ENCODE data around the gene ALKBH6.

The ALKBH6 gene

GRCh38 chr19:35992907-35993765 lies 20.9 kb downstream of the ALKBH6 start:
- Mint-ChIP-seq H3K4me1 (peaks cover 23% of the 10 kb centered on the region), H3K27me3 (ENCODE audit: low read depth, poor library complexity) (peaks cover 48% of the 10 kb centered on the region), H3K27ac (no peak overlapping the region)

DNA sequence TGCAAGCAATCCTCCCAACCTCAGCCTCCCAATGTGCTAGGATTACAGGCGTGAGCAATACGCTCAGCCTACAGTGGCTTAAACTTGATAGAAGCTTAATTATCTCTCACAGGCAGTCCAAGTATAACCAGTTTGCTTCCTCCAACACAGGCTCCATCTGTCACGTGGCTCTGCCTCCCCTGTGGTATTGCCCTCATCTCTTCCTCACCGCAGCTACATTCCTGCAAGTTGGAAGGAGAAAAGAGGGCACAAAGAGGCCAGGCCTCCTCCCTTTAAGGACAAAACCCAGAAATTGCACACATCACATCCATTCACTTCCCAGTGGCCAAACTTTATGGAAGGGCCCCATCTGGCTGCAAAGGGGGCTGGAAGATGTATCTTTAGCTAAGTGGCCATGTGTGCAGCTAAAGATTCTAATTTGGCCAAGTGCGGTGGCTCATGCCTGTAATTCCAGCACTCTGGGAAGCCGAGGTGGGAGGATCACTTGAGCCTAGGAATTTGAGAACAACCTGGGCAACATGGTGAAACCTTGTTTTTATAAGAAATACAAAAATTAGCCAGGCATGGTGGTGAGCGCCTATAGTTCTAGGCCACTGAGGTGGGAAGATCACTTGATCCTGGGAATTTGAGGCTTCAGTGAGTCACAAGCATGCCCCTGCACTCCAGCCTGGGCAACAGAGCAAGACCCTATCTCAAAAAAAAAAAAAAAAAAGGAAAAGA lies 22.1 kb downstream of the ALKBH6 start:
- Mint-ChIP-seq H3K4me3 (peak overlapping the region; percentile 40), H3K36me3 (ENCODE audit: low read depth) (peaks cover 6% of the 10 kb centered on the region), H3K9me3 (no peaks in the 10 kb centered on the region), H3K27me3 (ENCODE audit: low read depth, poor library complexity) (peaks cover 61% of the 10 kb centered on the region), H3K27ac (no peak overlapping the region), H3K4me1 (peaks cover 18% of the 10 kb centered on the region)
- TF ChIP-seq, protein P1, sequence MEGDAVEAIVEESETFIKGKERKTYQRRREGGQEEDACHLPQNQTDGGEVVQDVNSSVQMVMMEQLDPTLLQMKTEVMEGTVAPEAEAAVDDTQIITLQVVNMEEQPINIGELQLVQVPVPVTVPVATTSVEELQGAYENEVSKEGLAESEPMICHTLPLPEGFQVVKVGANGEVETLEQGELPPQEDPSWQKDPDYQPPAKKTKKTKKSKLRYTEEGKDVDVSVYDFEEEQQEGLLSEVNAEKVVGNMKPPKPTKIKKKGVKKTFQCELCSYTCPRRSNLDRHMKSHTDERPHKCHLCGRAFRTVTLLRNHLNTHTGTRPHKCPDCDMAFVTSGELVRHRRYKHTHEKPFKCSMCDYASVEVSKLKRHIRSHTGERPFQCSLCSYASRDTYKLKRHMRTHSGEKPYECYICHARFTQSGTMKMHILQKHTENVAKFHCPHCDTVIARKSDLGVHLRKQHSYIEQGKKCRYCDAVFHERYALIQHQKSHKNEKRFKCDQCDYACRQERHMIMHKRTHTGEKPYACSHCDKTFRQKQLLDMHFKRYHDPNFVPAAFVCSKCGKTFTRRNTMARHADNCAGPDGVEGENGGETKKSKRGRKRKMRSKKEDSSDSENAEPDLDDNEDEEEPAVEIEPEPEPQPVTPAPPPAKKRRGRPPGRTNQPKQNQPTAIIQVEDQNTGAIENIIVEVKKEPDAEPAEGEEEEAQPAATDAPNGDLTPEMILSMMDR (IDR thresholded peaks at IDR 0.05): no peak
- no peak for DNase-seq

More at GRCh38 chr19:35992907-35993765, 20.9 kb downstream of the ALKBH6 start:
- TF ChIP-seq, protein P1 (IDR thresholded peaks at IDR 0.05): no peak
- no peak for DNase-seq
- peaks cover 11% of the 10 kb centered on the region for H3K36me3 Mint-ChIP-seq (ENCODE audit: low read depth)
- no peak overlapping the region for H3K4me3 Mint-ChIP-seq
- no peaks in the 10 kb centered on the region for H3K9me3 Mint-ChIP-seq

- DNase-seq: no peak
- H3K4me3 Mint-ChIP-seq: no peak overlapping the region
- H3K4me1 Mint-ChIP-seq: peaks cover 15% of the 10 kb centered on the region
- no peak overlapping the region for H3K27ac Mint-ChIP-seq
- H3K27me3 Mint-ChIP-seq (ENCODE audit: low read depth, poor library complexity): peaks cover 69% of the 10 kb centered on the region
- no peaks in the 10 kb centered on the region for H3K9me3 Mint-ChIP-seq
- H3K36me3 Mint-ChIP-seq (ENCODE audit: low read depth): no peaks in the 10 kb centered on the region
- TF ChIP-seq, protein P1 (IDR thresholded peaks at IDR 0.05): no peak
Observed at GRCh38 chr19:35990771-35991730, 23.0 kb downstream of the ALKBH6 start.

DNA sequence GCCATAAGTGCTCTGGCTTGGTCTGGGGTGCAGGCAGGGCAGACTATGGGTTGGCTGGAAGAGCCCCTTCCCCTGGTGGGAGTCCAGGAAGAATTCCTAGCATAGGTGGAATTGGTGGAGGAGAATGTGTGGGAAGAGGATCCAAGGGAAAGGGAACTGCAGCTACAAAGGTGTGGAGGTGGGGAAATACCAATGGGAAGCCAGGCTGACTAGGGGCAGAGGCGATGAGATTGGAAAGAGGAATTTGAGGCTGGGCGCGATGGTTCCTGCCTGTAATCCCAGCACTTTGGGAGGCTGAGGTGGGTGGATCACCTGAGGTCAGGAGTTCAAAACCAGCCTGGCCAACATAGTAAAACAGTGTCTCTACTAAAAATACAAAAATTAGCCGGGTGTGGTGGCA lies 23.9 kb downstream of the ALKBH6 start:
- H3K36me3 Mint-ChIP-seq (ENCODE audit: low read depth): no peaks in the 10 kb centered on the region
- H3K9me3 Mint-ChIP-seq: no peaks in the 10 kb centered on the region
- H3K4me3 Mint-ChIP-seq: no peak overlapping the region
- peaks cover 78% of the 10 kb centered on the region for H3K27me3 Mint-ChIP-seq (ENCODE audit: low read depth, poor library complexity)
- TF ChIP-seq, protein P1 (IDR thresholded peaks at IDR 0.05): no peak
- H3K27ac Mint-ChIP-seq: no peak overlapping the region
- peaks cover 10% of the 10 kb centered on the region for H3K4me1 Mint-ChIP-seq
- DNase-seq: no peak

DNA sequence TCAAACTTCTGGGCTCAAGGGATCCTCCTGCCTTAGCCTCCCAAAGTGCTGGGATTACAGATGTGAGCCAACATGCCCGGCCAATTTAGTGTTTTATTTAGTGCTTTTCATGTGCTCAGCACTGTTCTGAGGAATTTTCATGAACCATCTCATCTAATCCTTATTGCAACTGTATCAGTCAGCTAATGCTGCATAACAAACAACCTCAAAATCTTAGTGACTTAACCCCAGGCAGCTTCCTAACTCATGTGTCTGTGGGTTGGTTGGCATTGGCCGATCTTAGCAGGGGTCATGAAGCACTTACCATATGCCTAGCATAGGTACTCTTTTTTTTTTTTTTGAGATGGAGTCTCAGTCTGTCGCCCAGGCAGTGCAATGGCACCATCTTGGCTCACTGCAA lies 25.2 kb downstream of the ALKBH6 start:
- peaks cover 5% of the 10 kb centered on the region for H3K4me1 Mint-ChIP-seq
- H3K36me3 Mint-ChIP-seq (ENCODE audit: low read depth): no peaks in the 10 kb centered on the region
- peaks cover 87% of the 10 kb centered on the region for H3K27me3 Mint-ChIP-seq (ENCODE audit: low read depth, poor library complexity)
- no peaks in the 10 kb centered on the region for H3K9me3 Mint-ChIP-seq
- no peak for DNase-seq
- H3K27ac Mint-ChIP-seq: no peak overlapping the region
- H3K4me3 Mint-ChIP-seq: no peak overlapping the region
- TF ChIP-seq, protein P1 (IDR thresholded peaks at IDR 0.05): no peak

All from nephron progenitor cell (in vitro differentiated cells).